Gastrocnemius medialis (tissue), 4 donors: Measurements from ENCODE around the gene COMMD9. TPM values are rescaled to one million over a fixed set of nuclear protein-coding genes. Genes with fewer than 3 reads are reported as not detected.
A peak's percentile ranks its signal among the peaks of the same experiment; 100 is the strongest.

Source experiments
- ATAC-seq, 2 donors: fragments of 150-250 bp; one replicate each; pipeline ENCODE4 v1.9.1; 2016
- DNase-seq, 2 donors: peaks; one replicate each; pipeline ENCODE4 v3.0.0-alpha.2; 2019
- H3K27ac ChIP-seq, 4 donors: fragments of 200-600 bp; sonication (generic); 1 replicate in 1 of 4; 2 replicates in 3 of 4; pipeline ENCODE4 v1.5.1; 2016 to 2018; ENCODE audit warnings: mild to moderate bottlenecking in 2 of 4, moderate library complexity in 1 of 4
- H3K27me3 ChIP-seq, 3 donors: fragments of 200-600 bp; sonication (generic) in 2 of 3; 1 replicate in 1 of 3; 2 replicates in 2 of 3; pipeline versions ENCODE4 v1.5.1 to v1.6.0; 2016 to 2019; ENCODE audit warnings: mild to moderate bottlenecking in 1 of 3, moderate library complexity in 1 of 3
- H3K36me3 ChIP-seq, 2 donors: fragments of 200-600 bp; sonication (generic) in 1 of 2; one replicate each; pipeline ENCODE4 v1.5.1; 2017 to 2018
- H3K4me1 ChIP-seq, 2 donors: fragments of 200-600 bp; sonication (generic) in 1 of 2; one replicate each; pipeline ENCODE4 v1.5.1; 2016 to 2017; ENCODE audit warnings: mild to moderate bottlenecking in 2 of 2
- H3K4me3 ChIP-seq, 4 donors: fragments of 200-600 bp; sonication (generic) in 3 of 4; 1 replicate in 1 of 4; 2 replicates in 3 of 4; pipeline ENCODE4 v1.5.1; 2016 to 2019; ENCODE audit warnings: mild to moderate bottlenecking in 2 of 4
- H3K9me3 ChIP-seq, 3 donors: fragments of 200-600 bp; sonication (generic) in 2 of 3; 1 replicate in 1 of 3; 2 replicates in 2 of 3; pipeline ENCODE4 v1.5.1; 2016 to 2019
- CTCF ChIP-seq, 5 experiments: fragments of 450-650 bp in 3 of 5; fragments of 200-600 bp in 2 of 5; sonication (generic) in 2 of 5; IDR thresholded peaks in 4 of 5; conservative IDR thresholded peaks in 1 of 5; 1 replicate in 4 of 5; 2 replicates in 1 of 5; pipeline ENCODE4 v1.5.1; 2016 to 2019; ENCODE audit warnings: antibody characterized with exemption in 5 of 5, mild to moderate bottlenecking in 3 of 5, moderate library complexity in 3 of 5
- POLR2A ChIP-seq, 2 donors: fragments of 450-650 bp; IDR thresholded peaks; one replicate each; pipeline ENCODE4 v1.6.1; 2017; ENCODE audit warnings: antibody characterized with exemption in 2 of 2, mild to moderate bottlenecking in 2 of 2, moderate library complexity in 2 of 2
- in situ Hi-C, 4 donors: fragments of 200-750 bp; cut with MboI; loops; one replicate each; pipeline versions ENCODE4 v1.15.0 to v1.8.0; 2017; ENCODE audit warnings: low sequenced_read_pairs in 4 of 4
- intact Hi-C: fragments of 100-400 bp; cut with DNase I; formaldehyde crosslinking; loops from one replicate; pipeline ENCODE4 v1.15.1; 2023; ENCODE audit warnings: low total_unique reads
- total RNA-seq, 4 donors: library from RNA; depleted of rRNA; stranded (reverse); fragments of >200 nt; gene quantifications; one replicate each; pipeline versions ENCODE4 v1.1.0 to v1.2.3, GENCODE V29; 2016

The COMMD9 gene
- total RNA-seq: 10 to 100 TPM; 51.8 to 68.6 (median 57.7) TPM

GRCh38 chr11:36289226-36289852, at the start of gene COMMD9:
Gene COMMD9, minus strand, starts transcription at chr11:36289424. Its CDS starts 12 bp downstream, at chr11:36289412.
- peak; percentile 96 to 99 for ATAC-seq
- TF ChIP-seq POLR2A (IDR thresholded peaks at IDR 0.05): peak in 1 of 2 donors; percentile 28
- no peak for TF ChIP-seq CTCF (IDR thresholded peaks at IDR 0.05 in 4 of 5, conservative IDR thresholded peaks at IDR 0.05 in 1 of 5)
- Histone ChIP-seq H3K4me1 (peaks cover 13 to 15% of the 10 kb centered on the region in 2 donors), H3K36me3 (no peaks in the 10 kb centered on the region), H3K9me3 (no peaks in the 10 kb centered on the region), H3K27me3 (no peaks in the 10 kb centered on the region), H3K27ac (peak within 1 kb of the TSS; percentile 63 to 80 (median 68)), H3K4me3 (peak within 1 kb of the TSS; percentile 70 to 86 (median 79))
- in situ Hi-C loops (loop anchor here in 3 of 4 donors (25.0 kb wide), 2 partner anchors 198 to 223 kb away; partner anchors contain the start of gene TRAF6 (in 1 of the 3)), intact Hi-C loops (loop anchor here (2.0 kb wide), 2 partner anchors 203 to 627 kb away; partner anchors contain the start of gene TRIM44)
- peak; percentile 92 for DNase-seq

- no peaks in the 10 kb centered on the region for H3K27me3 ChIP-seq
- DNase-seq: no peak
Measured at GRCh38 chr11:36333897-36334296, 44.7 kb upstream of the COMMD9 start.

GRCh38 chr11:36333468-36333867, 44.2 kb upstream of the COMMD9 start:
- ATAC-seq (no peak), DNase-seq (no peak)
- Histone ChIP-seq H3K9me3 (no peaks in the 10 kb centered on the region), H3K27ac (no peak overlapping the region), H3K4me1 (no peaks in the 10 kb centered on the region), H3K36me3 (no peaks in the 10 kb centered on the region), H3K4me3 (no peak overlapping the region), H3K27me3 (no peaks in the 10 kb centered on the region)
- intact Hi-C loops (no loop called here), in situ Hi-C loops (no loop called here)
- TF ChIP-seq POLR2A (IDR thresholded peaks at IDR 0.05): no peak
- no peak for TF ChIP-seq CTCF (IDR thresholded peaks at IDR 0.05 in 4 of 5, conservative IDR thresholded peaks at IDR 0.05 in 1 of 5)

More at GRCh38 chr11:36333897-36334296, 44.7 kb upstream of the COMMD9 start:
- H3K9me3 ChIP-seq: no peaks in the 10 kb centered on the region
- no peak overlapping the region for H3K4me3 ChIP-seq
- no peak for ATAC-seq
- TF ChIP-seq POLR2A (IDR thresholded peaks at IDR 0.05) (no peak), CTCF (IDR thresholded peaks at IDR 0.05 in 4 of 5, conservative IDR thresholded peaks at IDR 0.05 in 1 of 5) (no peak)
- in situ Hi-C loops: no loop called here
- H3K4me1 ChIP-seq: no peaks in the 10 kb centered on the region
- H3K36me3 ChIP-seq: no peaks in the 10 kb centered on the region
- H3K27ac ChIP-seq: no peak overlapping the region
- intact Hi-C loops: no loop called here

- Histone ChIP-seq H3K27me3 (no peaks in the 10 kb centered on the region), H3K9me3 (no peaks in the 10 kb centered on the region), H3K36me3 (no peaks in the 10 kb centered on the region), H3K4me3 (no peak overlapping the region), H3K4me1 (no peaks in the 10 kb centered on the region), H3K27ac (no peak overlapping the region)
- DNase-seq (no peak), ATAC-seq (no peak)
- intact Hi-C loops: no loop called here
- no peak for TF ChIP-seq POLR2A (IDR thresholded peaks at IDR 0.05)
- TF ChIP-seq CTCF (IDR thresholded peaks at IDR 0.05 in 4 of 5, conservative IDR thresholded peaks at IDR 0.05 in 1 of 5): no peak
- in situ Hi-C loops: no loop called here
Measured at GRCh38 chr11:36330411-36330810, 41.2 kb upstream of the COMMD9 start.
